B cell (primary cell): ENCODE results near the gene CCDC70. TPM values are rescaled to one million over a fixed set of nuclear protein-coding genes. Genes with fewer than 3 reads are reported as not detected.

ENCODE experiments used
- ATAC-seq: fragments of 200-7000 bp; cut with Tn5 transposase; one replicate; pipeline ENCODE4 v1.10.0; 2021; ENCODE audit warnings: low read depth, mild to moderate bottlenecking, moderate number of reproducible peaks, moderate library complexity
- CTCF ChIA-PET: fragments of 350-600 bp; sonication (Branson Sonifier 250); formaldehyde crosslinking; loops from one replicate; lab custom pipeline; 2021; ENCODE audit warnings: antibody characterized with exemption, inconsistent platforms; lab: Charles Lee
- POLR2A ChIA-PET: fragments of 350-600 bp; sonication (Branson Sonifier 250); formaldehyde crosslinking; loops from one replicate; lab custom pipeline; 2021; ENCODE audit warnings: antibody characterized with exemption; lab: Charles Lee
- DNase-seq: peaks from one replicate; pipeline ENCODE4 v3.0.0; 2013
- H2AFZ ChIP-seq: 2 replicates; pipeline ENCODE4 v1.6.1; 2012; ENCODE audit warnings: mild to moderate bottlenecking, low read depth, low read length; ENCODE audit not compliant: insufficient read depth, poor library complexity, severe bottlenecking
- H3K27ac ChIP-seq, 2 donors: 1 replicate in 1 of 2; 2 replicates in 1 of 2; pipeline ENCODE4 v1.5.1; 2012 to 2013; ENCODE audit warnings: low read length in 2 of 2, mild to moderate bottlenecking in 2 of 2, moderate library complexity in 1 of 2
- H3K27me3 ChIP-seq, 4 experiments: fragments of 200-600 bp in 1 of 4; sonication (generic) in 1 of 4; replicated peaks in 1 of 4; 1 replicate in 2 of 4; 2 replicates in 2 of 4; pipeline versions ENCODE4 v1.6.1 to v1.7.0; 2013 to 2016; ENCODE audit warnings: low read length in 3 of 4, mild to moderate bottlenecking in 2 of 4, mixed read lengths in 1 of 4, moderate library complexity in 1 of 4; ENCODE audit not compliant: insufficient read depth in 4 of 4, control insufficient read depth in 3 of 4; ENCODE audit errors: control extremely low read depth in 1 of 4
- H3K36me3 ChIP-seq, 2 experiments: replicated peaks in 1 of 2; 1 replicate in 1 of 2; 2 replicates in 1 of 2; pipeline versions ENCODE4 v1.6.1 to v1.7.1; 2013; ENCODE audit warnings: low read length in 1 of 2; ENCODE audit not compliant: insufficient read depth in 2 of 2, control insufficient read depth in 1 of 2; ENCODE audit errors: control extremely low read depth in 1 of 2, extremely low read depth in 1 of 2
- H3K4me1 ChIP-seq, 2 donors: fragments of 200-600 bp in 1 of 2; sonication (generic) in 1 of 2; 1 replicate in 1 of 2; 2 replicates in 1 of 2; pipeline versions ENCODE4 v1.5.1 to v1.6.1; 2013 to 2017; ENCODE audit warnings: low read length in 2 of 2; ENCODE audit not compliant: control insufficient read depth in 2 of 2, insufficient read depth in 2 of 2
- H3K4me2 ChIP-seq: replicated peaks from 2 replicates; pipeline ENCODE3; 2012; ENCODE audit warnings: mild to moderate bottlenecking, low read depth, low read length; ENCODE audit not compliant: poor library complexity, severe bottlenecking
- H3K4me3 ChIP-seq, 5 experiments: fragments of 200-600 bp in 1 of 5; sonication (generic) in 1 of 5; 1 replicate in 3 of 5; 2 replicates in 2 of 5; pipeline versions ENCODE4 v1.5.1 to v1.7.0; 2011 to 2016; ENCODE audit warnings: low read length in 4 of 5, mild to moderate bottlenecking in 4 of 5, low read depth in 2 of 5, control low read depth in 1 of 5, moderate library complexity in 1 of 5; ENCODE audit not compliant: insufficient read depth in 1 of 5; ENCODE audit errors: control extremely low read depth in 1 of 5, extremely low read depth in 1 of 5
- H3K79me2 ChIP-seq: fragments of 200-600 bp; sonication (generic); one replicate; pipeline ENCODE4 v1.6.0; 2016; ENCODE audit warnings: low read length; ENCODE audit not compliant: control insufficient read depth, insufficient read depth
- H3K9ac ChIP-seq: fragments of 200-600 bp; sonication (generic); 2 replicates; pipeline ENCODE4 v1.6.1; 2017; ENCODE audit warnings: mild to moderate bottlenecking, low read length, moderate library complexity
- H3K9me3 ChIP-seq, 3 donors: one replicate each; pipeline versions ENCODE4 v1.6.1 to v1.7.1; 2013; ENCODE audit warnings: low read length in 2 of 3; ENCODE audit not compliant: control insufficient read depth in 2 of 3, insufficient read depth in 1 of 3; ENCODE audit errors: control extremely low read depth in 1 of 3
- H4K20me1 ChIP-seq: 2 replicates; pipeline ENCODE4 v1.6.0; 2012; ENCODE audit warnings: mild to moderate bottlenecking, low read length; ENCODE audit not compliant: insufficient read depth, control insufficient read depth, poor library complexity, severe bottlenecking
- H3K27ac Mint-ChIP-seq: one replicate; pipeline ENCODE4 v1.8.0; 2021; ENCODE audit warnings: mixed read lengths
- H3K27me3 Mint-ChIP-seq: one replicate; pipeline ENCODE4 v1.8.0; 2021; ENCODE audit warnings: mixed read lengths
- H3K4me1 Mint-ChIP-seq: one replicate; pipeline ENCODE4 v1.8.0; 2021; ENCODE audit warnings: mixed read lengths
- H3K4me3 Mint-ChIP-seq: one replicate; pipeline ENCODE4 v1.8.0; 2021; ENCODE audit warnings: mixed read lengths
- H3K9me3 Mint-ChIP-seq: one replicate; pipeline ENCODE4 v1.8.0; 2022; ENCODE audit warnings: mixed read lengths; ENCODE audit not compliant: insufficient read depth
- EZH2 ChIP-seq: IDR thresholded peaks from 2 replicates; pipeline ENCODE4 v1.6.1; 2012; ENCODE audit warnings: borderline replicate concordance, low read depth, mild to moderate bottlenecking, moderate library complexity, low read length; ENCODE audit not compliant: insufficient read depth, poor library complexity, severe bottlenecking
- WGBS: methylation state at CpG from one replicate; pipeline ENCODE4 v1.1.5; 2013; ENCODE audit warnings: missing lambda C conversion rate; ENCODE audit not compliant: insufficient coverage; 5-methylcytosine and 5-hydroxymethylcytosine counted together
- intact Hi-C: fragments of 100-400 bp; cut with micrococcal nuclease; formaldehyde crosslinking; loops from one replicate; pipeline ENCODE4 v1.10.0; 2022
- polyA plus RNA-seq: library from polyadenylated mRNA; depleted of rRNA; stranded (reverse); fragments of >200 nt; gene quantifications from 2 replicates; pipeline ENCODE4 v1.2.3, GENCODE V29; 2012
- total RNA-seq, 2 donors: library from RNA; stranded (reverse); fragments of 120-200 nt in 1 of 2; gene quantifications; 1 replicate in 1 of 2; 2 replicates in 1 of 2; pipeline versions ENCODE4 v1.2.3 to v1.2.4, GENCODE V29; 2013 to 2022
- TF ChIP-seq, protein P1 (sequence below): fragments of 200-600 bp; IDR thresholded peaks from one replicate; pipeline ENCODE4 v1.8.0; 2022; ENCODE audit warnings: antibody characterized with exemption, mild to moderate bottlenecking

CCDC70 gene
- total and polyA plus RNA-seq, 2 donors (not counting 1 experiment from before 2014, with no cell fraction given): not detected

DNA sequence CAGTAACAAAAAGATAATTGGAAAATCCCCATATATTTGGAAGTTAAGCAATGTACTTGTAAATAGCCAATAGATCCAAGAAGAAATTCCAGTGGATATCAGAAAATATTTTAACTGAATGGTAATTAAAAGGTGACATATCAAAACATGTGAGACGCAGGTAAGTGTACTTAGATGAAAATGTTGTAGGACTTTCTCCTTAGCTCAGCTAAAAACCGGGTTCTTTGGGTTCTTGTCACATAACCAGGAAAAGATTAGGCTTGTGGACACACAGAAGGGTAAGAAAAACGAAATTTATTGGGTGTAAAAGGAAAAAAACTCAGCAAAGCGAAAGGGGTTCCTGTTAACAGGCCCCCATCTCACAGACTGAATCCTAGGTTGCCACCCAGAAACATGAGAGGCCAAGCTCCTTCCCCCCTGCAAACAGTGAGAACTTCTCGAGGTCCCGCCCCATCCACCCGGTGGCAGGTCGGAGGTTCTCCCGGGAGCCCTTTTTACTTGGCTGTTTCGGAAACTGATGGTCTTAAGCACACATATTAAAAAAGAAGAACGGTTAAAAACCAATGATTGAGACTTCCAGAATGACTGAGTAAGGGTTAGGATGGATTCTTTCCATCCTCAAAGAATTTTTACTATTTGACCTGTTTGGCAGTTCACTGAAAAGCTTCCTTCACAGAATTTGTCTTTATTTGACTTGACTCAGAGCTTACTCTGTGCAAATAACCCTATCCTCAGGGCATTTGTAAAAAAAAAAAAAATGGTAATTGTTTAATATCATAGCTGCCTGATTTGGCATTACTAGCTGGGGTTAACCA is 3.1 kb upstream of the CCDC70 start:
- no peak overlapping the region for H2AFZ ChIP-seq
- DNase-seq (no peak), ATAC-seq (no peak)
- H3K9ac ChIP-seq: no peak overlapping the region
- no peaks in the 10 kb centered on the region for H3K36me3 ChIP-seq
- Mint-ChIP-seq H3K4me1 (no peaks in the 10 kb centered on the region), H3K27ac (no peak overlapping the region), H3K27me3 (peaks cover 19% of the 10 kb centered on the region), H3K9me3 (no peaks in the 10 kb centered on the region), H3K4me3 (no peak overlapping the region)
- intact Hi-C loops: no loop called here
- no peaks in the 10 kb centered on the region for H3K79me2 ChIP-seq
- H3K27me3 ChIP-seq: no peaks in the 10 kb centered on the region
- 93% methylated on average over 5 of the region's 11 CpGs for WGBS
- H3K4me2 ChIP-seq: no peak overlapping the region
- ChIA-PET CTCF (interaction anchor here (1.6 kb wide), 1 partner anchor 12 kb away, joined by 3 read pairs; no protein-coding TSS in a partner anchor), POLR2A (no interaction called here)
- no peaks in the 10 kb centered on the region for H4K20me1 ChIP-seq
- no peaks in the 10 kb centered on the region for H3K4me1 ChIP-seq
- TF ChIP-seq, protein P1, sequence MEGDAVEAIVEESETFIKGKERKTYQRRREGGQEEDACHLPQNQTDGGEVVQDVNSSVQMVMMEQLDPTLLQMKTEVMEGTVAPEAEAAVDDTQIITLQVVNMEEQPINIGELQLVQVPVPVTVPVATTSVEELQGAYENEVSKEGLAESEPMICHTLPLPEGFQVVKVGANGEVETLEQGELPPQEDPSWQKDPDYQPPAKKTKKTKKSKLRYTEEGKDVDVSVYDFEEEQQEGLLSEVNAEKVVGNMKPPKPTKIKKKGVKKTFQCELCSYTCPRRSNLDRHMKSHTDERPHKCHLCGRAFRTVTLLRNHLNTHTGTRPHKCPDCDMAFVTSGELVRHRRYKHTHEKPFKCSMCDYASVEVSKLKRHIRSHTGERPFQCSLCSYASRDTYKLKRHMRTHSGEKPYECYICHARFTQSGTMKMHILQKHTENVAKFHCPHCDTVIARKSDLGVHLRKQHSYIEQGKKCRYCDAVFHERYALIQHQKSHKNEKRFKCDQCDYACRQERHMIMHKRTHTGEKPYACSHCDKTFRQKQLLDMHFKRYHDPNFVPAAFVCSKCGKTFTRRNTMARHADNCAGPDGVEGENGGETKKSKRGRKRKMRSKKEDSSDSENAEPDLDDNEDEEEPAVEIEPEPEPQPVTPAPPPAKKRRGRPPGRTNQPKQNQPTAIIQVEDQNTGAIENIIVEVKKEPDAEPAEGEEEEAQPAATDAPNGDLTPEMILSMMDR: no peak
- TF ChIP-seq EZH2: no peak
- H3K9me3 ChIP-seq: no peaks in the 10 kb centered on the region
- H3K27ac ChIP-seq: no peak overlapping the region
- no peak overlapping the region for H3K4me3 ChIP-seq

DNA sequence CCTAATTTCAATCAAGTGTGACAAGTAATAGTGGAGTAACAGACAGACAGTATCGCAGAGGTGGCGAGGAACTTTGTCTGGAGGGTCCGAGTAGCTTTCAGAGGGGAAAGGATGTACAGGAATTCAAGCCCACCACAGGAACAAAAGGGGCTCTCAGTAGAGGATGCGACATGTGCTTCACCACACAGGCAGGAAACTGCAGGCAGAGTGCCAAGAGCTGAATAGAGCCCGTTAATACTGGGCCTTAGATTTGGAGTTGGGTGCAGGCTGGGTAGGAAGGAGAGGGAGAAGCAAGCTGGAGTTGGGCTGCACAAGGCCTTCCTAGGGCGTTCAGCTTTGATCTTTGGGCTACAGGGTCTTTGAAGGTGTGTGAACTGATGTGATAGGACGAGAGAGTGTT is 1.2 kb downstream of the CCDC70 start:
- ATAC-seq (no peak), DNase-seq (no peak)
- no peak overlapping the region for H2AFZ ChIP-seq
- no peaks in the 10 kb centered on the region for H3K9me3 ChIP-seq
- H3K9ac ChIP-seq: no peak overlapping the region
- H3K4me2 ChIP-seq: no peak overlapping the region
- no peak overlapping the region for H3K27ac ChIP-seq
- TF ChIP-seq, protein P1: no peak
- no peak for TF ChIP-seq EZH2
- 27% methylated on average over 7 of the region's 7 CpGs for WGBS
- Mint-ChIP-seq H3K27me3 (peaks cover 13% of the 10 kb centered on the region), H3K27ac (no peak overlapping the region), H3K9me3 (no peaks in the 10 kb centered on the region), H3K4me3 (no peak overlapping the region), H3K4me1 (no peaks in the 10 kb centered on the region)
- intact Hi-C loops: no loop called here
- no peaks in the 10 kb centered on the region for H3K27me3 ChIP-seq
- ChIA-PET CTCF (no interaction called here), POLR2A (no interaction called here)
- no peaks in the 10 kb centered on the region for H3K79me2 ChIP-seq
- no peak overlapping the region for H3K4me3 ChIP-seq
- no peaks in the 10 kb centered on the region for H3K4me1 ChIP-seq
- H3K36me3 ChIP-seq: no peaks in the 10 kb centered on the region
- H4K20me1 ChIP-seq: no peaks in the 10 kb centered on the region
